KOPT-K1 (cell line): ENCODE results near the gene CT45A5.
"Not testable (repeated sequence)": the region's sequence is repeated elsewhere in the genome, so short reads cannot be mapped to it uniquely, and the experiment has no call there.

ENCODE experiments used
- H3K27ac ChIP-seq: fragments of 200-600 bp; sonication (generic); 2 replicates; pipeline ENCODE4 v1.5.1; 2016; ENCODE audit warnings: antibody characterized with exemption, mild to moderate bottlenecking, low read depth, low read length; ENCODE audit not compliant: poor library complexity, severe bottlenecking
- H3K36me3 ChIP-seq: fragments of 200-600 bp; sonication (generic); 2 replicates; pipeline ENCODE4 v1.5.1; 2017; ENCODE audit warnings: antibody characterized with exemption, mild to moderate bottlenecking, low read length, moderate library complexity; ENCODE audit not compliant: insufficient read depth
- H3K9me3 ChIP-seq: fragments of 200-600 bp; sonication (generic); 2 replicates; pipeline ENCODE4 v1.5.1; 2017; ENCODE audit warnings: antibody characterized with exemption, low read length, mild to moderate bottlenecking; ENCODE audit not compliant: insufficient read depth, poor library complexity, severe bottlenecking

Gene CT45A5

GRCh38 chrX:135785403-135785802, at the start of gene CT45A5:
Gene CT45A5 (minus strand): TSS chrX:135785503. CDS start chrX:135781729, 3,774 bp downstream.
- not testable (repeated sequence) for H3K27ac ChIP-seq, H3K36me3 ChIP-seq, H3K9me3 ChIP-seq

GRCh38 chrX:135819912-135820311, 34.6 kb upstream of the CT45A5 start, which contains the start of gene CT45A2:
Gene CT45A2 (minus strand): TSS chrX:135820012. CDS start chrX:135816265, 3,747 bp downstream.
- H3K27ac ChIP-seq, H3K9me3 ChIP-seq, H3K36me3 ChIP-seq: not testable (repeated sequence)

- H3K36me3 ChIP-seq, H3K9me3 ChIP-seq, H3K27ac ChIP-seq: not testable (repeated sequence)
These were observed 17.4 kb upstream of the CT45A5 start, which contains the start of gene CT45A6 for GRCh38 chrX:135802687-135803086. Gene CT45A6 (minus strand): TSS chrX:135802787. CDS start chrX:135798993, 3,794 bp downstream.

- not testable (repeated sequence) for H3K36me3 ChIP-seq, H3K27ac ChIP-seq, H3K9me3 ChIP-seq
These were observed 17.2 kb downstream of the CT45A5 start, which contains the start of gene CT45A3 for GRCh38 chrX:135768091-135768490. Gene CT45A3 (minus strand): TSS chrX:135768191. CDS start chrX:135764444, 3,747 bp downstream.

GRCh38 chrX:135744739-135745138, 40.6 kb downstream of the CT45A5 start:
- H3K36me3 ChIP-seq, H3K27ac ChIP-seq, H3K9me3 ChIP-seq: not testable (repeated sequence)

- Histone ChIP-seq H3K27ac (no peak overlapping the region), H3K9me3 (no peaks in the 10 kb centered on the region), H3K36me3 (no peaks in the 10 kb centered on the region)
These were observed 44.0 kb downstream of the CT45A5 start for GRCh38 chrX:135741192-135741715.

- H3K9me3 ChIP-seq, result no peaks in the 10 kb centered on the region
- H3K36me3 ChIP-seq, result no peaks in the 10 kb centered on the region
- no peak overlapping the region for H3K27ac ChIP-seq
These were observed 44.6 kb downstream of the CT45A5 start for GRCh38 chrX:135740681-135741149.

- Histone ChIP-seq H3K27ac (no peak overlapping the region), H3K9me3 (no peaks in the 10 kb centered on the region), H3K36me3 (no peaks in the 10 kb centered on the region)
These were observed 47.8 kb downstream of the CT45A5 start for GRCh38 chrX:135737366-135738071.

GRCh38 chrX:135734666-135735065, 50.6 kb downstream of the CT45A5 start:
- not testable (repeated sequence) for H3K27ac ChIP-seq, H3K36me3 ChIP-seq

More at GRCh38 chrX:135734666-135735065, 50.6 kb downstream of the CT45A5 start:
- H3K9me3 ChIP-seq, result not testable (repeated sequence)
